D721Med (cell line): Measurements from ENCODE around the gene NOD2.

Experiments used
- DNase-seq: peaks from one replicate; pipeline ENCODE4 v3.0.0; 2011; ENCODE audit warnings: low spot score; ENCODE audit not compliant: insufficient read length
- FAIRE-seq: peaks from 2 replicates; lab custom pipeline; 2011; peaks lifted over from hg19 to GRCh38; lab: Jason Lieb, UNC
- TF ChIP-seq, protein P1 (sequence below): IDR thresholded peaks from 2 replicates; pipeline ENCODE4 v1.5.1; 2012; ENCODE audit warnings: mild to moderate bottlenecking, control low read depth; ENCODE audit not compliant: insufficient read depth; ENCODE audit errors: missing control alignments

Gene NOD2

GRCh38 chr16:50699326-50700159 lies 6.1 kb downstream of the NOD2 start:
- TF ChIP-seq, protein P1, sequence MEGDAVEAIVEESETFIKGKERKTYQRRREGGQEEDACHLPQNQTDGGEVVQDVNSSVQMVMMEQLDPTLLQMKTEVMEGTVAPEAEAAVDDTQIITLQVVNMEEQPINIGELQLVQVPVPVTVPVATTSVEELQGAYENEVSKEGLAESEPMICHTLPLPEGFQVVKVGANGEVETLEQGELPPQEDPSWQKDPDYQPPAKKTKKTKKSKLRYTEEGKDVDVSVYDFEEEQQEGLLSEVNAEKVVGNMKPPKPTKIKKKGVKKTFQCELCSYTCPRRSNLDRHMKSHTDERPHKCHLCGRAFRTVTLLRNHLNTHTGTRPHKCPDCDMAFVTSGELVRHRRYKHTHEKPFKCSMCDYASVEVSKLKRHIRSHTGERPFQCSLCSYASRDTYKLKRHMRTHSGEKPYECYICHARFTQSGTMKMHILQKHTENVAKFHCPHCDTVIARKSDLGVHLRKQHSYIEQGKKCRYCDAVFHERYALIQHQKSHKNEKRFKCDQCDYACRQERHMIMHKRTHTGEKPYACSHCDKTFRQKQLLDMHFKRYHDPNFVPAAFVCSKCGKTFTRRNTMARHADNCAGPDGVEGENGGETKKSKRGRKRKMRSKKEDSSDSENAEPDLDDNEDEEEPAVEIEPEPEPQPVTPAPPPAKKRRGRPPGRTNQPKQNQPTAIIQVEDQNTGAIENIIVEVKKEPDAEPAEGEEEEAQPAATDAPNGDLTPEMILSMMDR: no peak
- FAIRE-seq: no peak
- no peak for DNase-seq

DNA sequence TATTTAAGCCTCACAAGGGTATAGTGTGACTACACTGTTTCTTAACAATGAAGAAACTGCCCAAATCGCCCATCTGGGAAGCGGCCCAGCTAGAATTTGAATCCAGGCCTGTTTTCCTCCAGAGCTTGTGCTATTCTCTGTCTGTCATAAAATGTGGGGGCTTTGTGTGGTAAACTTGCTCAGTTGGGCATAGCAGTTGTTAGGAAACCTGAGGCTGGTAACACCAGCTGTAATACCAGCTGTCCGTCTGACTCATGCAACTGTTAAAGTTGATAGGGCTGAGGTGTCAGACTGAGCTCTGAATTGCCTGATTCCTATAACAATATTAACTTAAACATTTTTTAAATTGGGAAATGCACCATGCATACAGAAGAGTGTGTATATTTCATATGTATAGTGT lies 9.3 kb downstream of the NOD2 start:
- TF ChIP-seq, protein P1: no peak
- FAIRE-seq (no peak), DNase-seq (no peak)

GRCh38 chr16:50704245-50704644 lies 10.8 kb downstream of the NOD2 start:
- DNase-seq (no peak), FAIRE-seq (no peak)
- TF ChIP-seq, protein P1: no peak

GRCh38 chr16:50705436-50706110 lies 12.2 kb downstream of the NOD2 start:
- TF ChIP-seq, protein P1: no peak
- no peak for FAIRE-seq
- DNase-seq: no peak

DNA sequence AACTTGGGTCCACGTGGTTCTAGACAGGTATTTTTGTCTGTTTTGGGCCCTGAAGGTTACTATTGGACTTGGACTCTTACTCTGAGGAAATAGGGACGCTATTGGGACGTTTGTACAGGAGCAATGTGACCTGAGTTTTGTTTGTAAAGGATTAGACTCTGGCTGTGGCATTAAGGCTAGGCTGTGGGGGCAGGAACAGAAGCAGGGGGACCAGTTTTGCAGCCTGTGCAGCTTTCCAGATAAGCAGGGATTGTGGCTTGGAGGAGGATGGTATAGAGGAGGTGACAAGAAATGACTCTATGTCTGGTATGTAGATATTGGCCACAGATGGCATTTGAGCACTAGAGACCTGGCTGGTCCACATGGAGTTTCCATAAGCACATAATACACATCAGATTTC lies 12.8 kb downstream of the NOD2 start:
- TF ChIP-seq, protein P1: no peak
- no peak for FAIRE-seq

DNA sequence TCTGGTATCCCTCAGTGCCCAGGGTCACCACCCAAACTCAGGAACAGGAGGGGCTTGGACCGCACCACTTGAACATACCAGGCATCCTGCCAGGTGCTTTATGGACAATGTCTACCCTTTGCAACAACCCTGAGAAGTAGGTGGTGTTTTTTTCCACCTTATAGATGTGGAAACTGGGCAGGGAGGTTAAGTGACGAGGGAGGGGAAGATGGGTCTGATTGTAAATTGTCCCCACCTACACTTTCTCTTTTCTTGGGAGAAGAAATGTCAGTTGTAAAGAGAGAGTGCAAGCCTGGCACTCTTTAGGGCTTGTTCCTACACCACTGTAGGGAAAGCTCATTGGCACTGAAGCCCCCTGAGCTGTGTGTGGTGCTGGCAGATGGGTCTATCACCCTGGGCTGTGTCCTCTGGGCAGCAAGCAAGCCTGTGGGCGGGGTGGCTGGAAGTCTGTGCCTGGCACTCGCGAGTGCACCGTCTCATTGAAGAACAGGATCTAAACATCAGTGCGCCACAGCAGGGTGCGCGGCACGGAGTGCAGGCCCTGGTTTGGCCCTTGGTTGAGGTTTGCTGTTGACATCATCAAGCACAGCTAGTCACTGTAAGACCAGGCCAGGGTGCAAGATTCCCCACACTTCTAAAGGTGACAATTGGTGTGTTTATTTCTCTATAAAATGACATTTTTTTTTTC lies 15.1 kb downstream of the NOD2 start:
- TF ChIP-seq, protein P1: no peak
- no peak for FAIRE-seq
- DNase-seq: no peak

More for the DNA sequence above, 12.8 kb downstream of the NOD2 start:
- DNase-seq: no peak
